Uterus (tissue), 2 donors: Measurements from ENCODE around the gene RAB11FIP5.

ENCODE experiments used
- POLR2A ChIP-seq, 2 donors: fragments of 450-650 bp; IDR thresholded peaks; one replicate each; pipeline ENCODE4 v1.6.1; 2016; ENCODE audit warnings: antibody characterized with exemption in 2 of 2, mild to moderate bottlenecking in 1 of 2, moderate library complexity in 1 of 2
- TF ChIP-seq, protein P1 (sequence below), 4 experiments: fragments of 200-600 bp in 2 of 4; fragments of 450-650 bp in 2 of 4; sonication (generic) in 2 of 4; IDR thresholded peaks; one replicate each; pipeline ENCODE4 v1.5.1; 2016 to 2019; ENCODE audit warnings: antibody characterized with exemption in 4 of 4, mild to moderate bottlenecking in 2 of 4, moderate library complexity in 1 of 4

DNA sequence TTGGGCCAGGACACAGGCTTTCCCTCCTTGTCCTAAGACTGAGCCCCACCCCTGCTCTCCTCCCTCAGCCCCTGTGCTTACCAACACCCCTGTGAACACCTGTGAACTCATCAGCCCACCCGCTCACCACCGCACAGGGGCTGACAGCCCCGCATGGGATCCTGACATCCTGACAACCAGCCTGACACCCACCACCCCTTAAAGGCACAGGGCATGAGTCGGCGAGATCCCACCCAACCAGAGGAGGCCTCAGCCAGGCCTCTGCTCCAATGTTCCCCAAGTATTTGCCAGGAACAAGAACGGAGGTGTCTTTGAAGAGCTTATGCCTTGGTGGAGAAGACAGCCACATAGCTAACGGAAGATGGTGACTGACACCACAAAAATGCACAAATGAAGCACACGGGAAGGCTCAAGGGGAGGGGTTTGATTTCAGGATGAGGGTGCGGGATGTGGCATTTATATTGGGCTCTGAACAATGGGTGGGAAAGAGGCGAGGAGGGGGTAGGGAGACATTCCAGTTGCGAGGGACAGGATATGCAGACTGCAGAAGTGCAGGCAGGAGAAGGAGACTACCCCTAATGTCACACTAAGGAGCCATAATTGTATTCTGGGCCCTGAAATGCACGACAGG, 11.0 kb downstream of the RAB11FIP5 start:
- TF ChIP-seq, protein P1, sequence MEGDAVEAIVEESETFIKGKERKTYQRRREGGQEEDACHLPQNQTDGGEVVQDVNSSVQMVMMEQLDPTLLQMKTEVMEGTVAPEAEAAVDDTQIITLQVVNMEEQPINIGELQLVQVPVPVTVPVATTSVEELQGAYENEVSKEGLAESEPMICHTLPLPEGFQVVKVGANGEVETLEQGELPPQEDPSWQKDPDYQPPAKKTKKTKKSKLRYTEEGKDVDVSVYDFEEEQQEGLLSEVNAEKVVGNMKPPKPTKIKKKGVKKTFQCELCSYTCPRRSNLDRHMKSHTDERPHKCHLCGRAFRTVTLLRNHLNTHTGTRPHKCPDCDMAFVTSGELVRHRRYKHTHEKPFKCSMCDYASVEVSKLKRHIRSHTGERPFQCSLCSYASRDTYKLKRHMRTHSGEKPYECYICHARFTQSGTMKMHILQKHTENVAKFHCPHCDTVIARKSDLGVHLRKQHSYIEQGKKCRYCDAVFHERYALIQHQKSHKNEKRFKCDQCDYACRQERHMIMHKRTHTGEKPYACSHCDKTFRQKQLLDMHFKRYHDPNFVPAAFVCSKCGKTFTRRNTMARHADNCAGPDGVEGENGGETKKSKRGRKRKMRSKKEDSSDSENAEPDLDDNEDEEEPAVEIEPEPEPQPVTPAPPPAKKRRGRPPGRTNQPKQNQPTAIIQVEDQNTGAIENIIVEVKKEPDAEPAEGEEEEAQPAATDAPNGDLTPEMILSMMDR (IDR thresholded peaks at IDR 0.05), result no peak
- TF ChIP-seq POLR2A (IDR thresholded peaks at IDR 0.05), result no peak
